GM12872 (cell line): ENCODE measurements around the gene HIBCH.

ENCODE experiments used
- CTCF ChIP-seq: IDR thresholded peaks from 3 replicates; pipeline ENCODE4 v1.5.1; 2011; ENCODE audit warnings: low read depth, mild to moderate bottlenecking, low read length, moderate library complexity; ENCODE audit not compliant: insufficient read depth

Gene HIBCH

GRCh38 chr2:190178066-190178722 lies 141.4 kb downstream of the HIBCH start:
- no peak for TF ChIP-seq CTCF

GRCh38 chr2:190177249-190178040 lies 142.2 kb downstream of the HIBCH start:
- no peak for TF ChIP-seq CTCF

GRCh38 chr2:190173392-190173791 lies 146.2 kb downstream of the HIBCH start:
- TF ChIP-seq CTCF: no peak

GRCh38 chr2:190170673-190171072 lies 149.0 kb downstream of the HIBCH start:
- TF ChIP-seq CTCF: no peak

GRCh38 chr2:190169221-190170072 lies 150.2 kb downstream of the HIBCH start:
- no peak for TF ChIP-seq CTCF

GRCh38 chr2:190167702-190168101 lies 151.9 kb downstream of the HIBCH start:
- TF ChIP-seq CTCF: no peak

GRCh38 chr2:190165491-190165890 lies 154.1 kb downstream of the HIBCH start:
- TF ChIP-seq CTCF: no peak
